ENCODE data around the gene MEPCE.

MEPCE gene

GRCh38 chr7:100456562-100456961 lies 26.9 kb downstream of the MEPCE start:
- no peak for DNase-seq (ENCODE audit: insufficient read length, low spot score)
- FAIRE-seq = no peak

DNA sequence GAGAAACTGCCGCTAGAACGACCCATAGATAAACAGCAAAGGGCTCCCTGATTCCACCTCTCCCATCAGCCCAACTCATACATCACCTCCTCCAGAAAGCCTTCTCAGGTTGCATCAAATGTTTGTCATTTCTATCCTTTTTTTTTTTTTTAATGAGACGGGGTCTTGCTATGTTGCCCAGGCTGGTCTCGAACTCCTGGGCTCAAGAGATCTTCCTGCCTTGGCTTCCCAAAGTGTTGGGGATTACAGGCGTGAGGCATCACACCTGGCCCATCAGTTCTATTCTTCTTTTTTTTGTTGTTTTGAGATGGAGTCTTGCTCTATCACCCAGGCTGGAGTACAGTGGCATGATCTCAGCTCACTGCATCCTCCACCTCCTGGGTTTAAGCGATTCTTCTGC lies 27.4 kb downstream of the MEPCE start:
- DNase-seq (ENCODE audit: insufficient read length, low spot score) (no peak), FAIRE-seq (no peak)

- FAIRE-seq (no peak), DNase-seq (ENCODE audit: insufficient read length, low spot score) (no peak)
Observed at GRCh38 chr7:100464210-100464660, 34.6 kb downstream of the MEPCE start, which contains the start of gene SPACDR. TSS of gene SPACDR (minus strand) at chr7:100464260. CDS start at chr7:100464025, 235 bp downstream.

DNA sequence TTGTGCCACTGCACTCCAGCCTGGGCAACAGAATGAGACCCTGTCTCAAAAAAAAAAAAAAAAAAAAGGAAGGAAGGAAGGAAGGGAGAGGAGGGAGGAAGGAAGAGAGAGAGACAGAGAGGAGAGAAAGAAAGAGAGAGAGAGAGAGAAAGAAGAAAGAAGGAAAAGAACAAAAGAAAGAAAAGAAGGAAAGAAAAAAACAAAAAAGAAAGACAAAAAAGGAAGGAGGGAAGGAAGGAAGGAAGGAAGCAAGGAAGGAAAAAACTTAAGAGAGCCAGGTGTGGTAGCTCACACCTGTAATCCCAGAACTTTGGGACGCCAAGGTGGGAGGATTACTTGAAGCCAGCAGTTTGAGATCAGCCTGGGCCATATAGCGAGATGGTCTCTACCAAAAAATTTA lies 35.2 kb downstream of the MEPCE start:
- FAIRE-seq = no peak
- DNase-seq (ENCODE audit: insufficient read length, low spot score) = no peak

DNA sequence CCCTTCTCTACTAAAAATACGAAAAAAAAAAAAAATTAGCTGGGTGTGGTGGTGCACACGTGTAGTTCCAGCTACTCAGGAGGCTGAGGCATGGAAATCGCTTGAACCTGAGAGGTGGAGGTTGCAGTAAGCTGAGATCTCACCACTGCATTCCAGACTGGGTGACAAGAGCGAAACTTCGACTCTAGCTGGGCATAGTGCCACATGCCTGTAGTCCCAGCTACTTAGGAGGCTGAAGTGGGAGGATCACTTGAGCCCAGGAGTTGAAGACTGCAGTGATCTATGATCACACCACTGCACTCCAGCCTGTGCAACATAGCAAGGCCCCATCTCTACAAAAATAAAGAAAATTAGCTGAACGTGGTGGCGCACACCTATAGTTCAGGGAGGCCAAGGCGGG lies 35.7 kb downstream of the MEPCE start:
- no peak for FAIRE-seq
- no peak for DNase-seq (ENCODE audit: insufficient read length, low spot score)

GRCh38 chr7:100465702-100466311 lies 36.2 kb downstream of the MEPCE start:
- DNase-seq (ENCODE audit: insufficient read length, low spot score) (no peak), FAIRE-seq (no peak)

DNA sequence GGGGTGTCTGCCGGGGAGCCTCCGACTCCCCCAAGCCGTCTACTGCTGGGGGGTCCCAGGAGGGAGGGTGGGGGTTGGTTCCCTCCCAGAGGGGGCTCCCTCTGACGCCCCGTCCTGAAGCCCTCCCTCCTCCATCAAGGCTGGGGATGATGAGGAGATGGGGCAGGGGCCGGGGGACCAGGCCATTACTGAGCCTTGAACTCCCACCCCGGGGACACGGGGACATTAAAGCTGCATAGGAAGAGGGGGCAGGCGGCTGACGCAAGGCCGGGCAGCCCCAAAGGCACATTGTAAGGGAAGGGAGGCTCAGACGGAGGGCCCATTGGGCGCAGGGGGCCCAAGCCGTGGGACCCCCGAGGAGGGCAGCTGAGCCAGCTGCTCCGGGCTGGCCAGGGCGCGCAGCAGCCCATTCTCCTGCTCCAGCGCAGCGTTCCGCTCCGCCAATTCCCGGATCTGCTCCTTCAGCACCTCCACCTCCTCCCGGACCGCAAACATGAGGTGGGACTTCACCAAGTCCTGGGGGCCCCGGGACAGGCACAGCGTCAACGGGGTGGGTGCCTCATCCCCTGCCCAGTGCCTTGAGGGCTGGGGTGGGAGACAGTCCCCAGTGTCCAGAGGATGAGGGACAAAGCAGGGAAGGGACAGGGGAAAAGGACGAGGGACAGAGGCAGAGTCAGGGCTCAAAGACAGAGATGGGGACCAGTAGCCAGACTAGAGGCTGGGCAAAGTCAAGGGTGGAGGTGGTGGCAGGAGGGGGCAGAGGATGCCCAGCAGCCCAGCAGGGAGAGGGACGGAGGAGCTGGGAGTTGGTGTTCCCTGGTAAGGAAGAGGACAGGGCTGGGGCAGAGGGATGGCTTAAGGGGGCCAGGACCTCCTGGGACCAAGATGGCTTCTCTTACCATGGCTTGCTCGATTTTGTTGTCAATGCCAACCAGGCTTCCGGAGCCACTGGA lies 37.3 kb downstream of the MEPCE start:
- FAIRE-seq = no peak
- no peak for DNase-seq (ENCODE audit: insufficient read length, low spot score)

GRCh38 chr7:100467638-100468373 lies 38.2 kb downstream of the MEPCE start:
- no peak for DNase-seq (ENCODE audit: insufficient read length, low spot score)
- FAIRE-seq = no peak

DNA sequence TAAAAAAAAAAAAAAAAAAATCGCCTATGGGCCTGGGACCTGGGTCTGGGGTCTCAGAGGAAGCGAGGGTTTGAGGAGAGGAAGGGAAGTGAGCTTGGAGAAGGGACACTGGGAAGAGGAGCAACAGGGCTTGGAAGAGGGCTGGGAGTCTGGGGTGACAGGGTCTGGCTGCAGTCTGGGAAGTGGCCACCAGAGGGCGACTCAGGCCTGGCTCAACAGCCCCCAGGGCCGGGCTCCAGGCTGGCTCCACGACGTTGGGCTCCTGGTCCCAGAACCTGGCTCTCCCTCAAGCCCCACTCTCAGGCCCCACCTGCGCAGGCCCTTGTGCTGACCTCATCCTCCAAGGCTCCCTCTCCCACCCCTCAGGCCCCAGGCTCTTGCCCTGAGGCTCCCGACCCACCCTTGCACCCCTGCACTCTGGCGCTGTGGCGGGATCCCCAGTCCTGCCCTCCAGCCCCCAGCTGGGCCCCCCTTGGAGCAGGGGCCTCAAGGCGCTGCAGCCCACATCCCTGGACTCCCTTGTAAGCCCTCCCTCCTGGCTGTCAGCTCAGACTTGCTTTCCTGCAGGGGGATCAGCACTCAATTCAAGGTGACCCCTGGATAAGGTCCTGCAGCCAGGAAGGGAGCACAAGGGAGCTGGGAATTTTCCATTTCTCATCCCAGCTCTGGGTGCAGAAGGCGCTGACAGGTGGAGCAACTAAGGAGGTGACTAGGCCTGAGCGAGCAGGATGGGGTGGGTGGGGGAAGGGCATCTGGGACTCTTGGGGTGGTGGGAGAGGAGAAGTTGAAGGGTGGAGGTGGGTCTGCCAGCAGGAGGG lies 39.8 kb downstream of the MEPCE start:
- peak; percentile 83 for FAIRE-seq

GRCh38 chr7:100471021-100471420 lies 41.4 kb downstream of the MEPCE start:
- no peak for DNase-seq (ENCODE audit: insufficient read length, low spot score)
- FAIRE-seq = no peak

More for the DNA sequence above, 39.8 kb downstream of the MEPCE start:
- peak; percentile 97 for DNase-seq (ENCODE audit: insufficient read length, low spot score)

DNA sequence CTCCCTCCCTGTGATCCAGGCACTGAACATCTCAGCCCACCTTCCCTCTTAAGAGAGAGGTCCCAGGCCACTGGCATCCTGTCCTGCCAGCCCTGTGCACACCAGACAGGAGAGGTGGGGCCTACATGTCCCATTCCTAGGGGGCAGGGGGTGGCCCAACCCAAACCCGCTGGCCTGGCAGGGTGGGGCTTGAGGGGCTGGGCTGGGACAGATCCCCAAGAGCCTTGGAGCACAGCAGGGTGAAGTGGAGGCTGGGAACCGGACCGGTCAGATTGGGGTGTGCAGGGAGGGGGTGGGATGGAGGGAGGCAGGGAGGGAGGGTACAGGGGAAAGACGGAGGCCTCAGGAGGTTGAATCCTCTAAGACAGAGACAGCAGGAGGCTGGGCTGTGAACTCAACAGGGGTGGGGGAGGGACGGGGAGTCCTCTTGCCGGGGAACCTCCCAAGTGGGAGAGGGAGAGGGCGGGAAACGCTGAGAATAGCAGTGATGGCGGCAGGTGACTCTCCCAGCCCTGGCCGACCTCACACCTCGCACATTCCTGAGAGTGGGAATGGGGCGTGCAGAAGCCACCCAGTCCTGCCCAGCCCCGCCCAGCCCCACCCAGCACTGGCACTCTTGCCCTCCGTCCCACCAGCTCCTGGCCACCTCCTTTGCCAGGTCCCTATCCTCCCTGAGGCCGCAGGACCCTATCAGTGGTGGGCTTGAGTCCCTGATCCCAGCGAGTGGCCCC lies 42.7 kb downstream of the MEPCE start:
- FAIRE-seq (no peak), DNase-seq (ENCODE audit: insufficient read length, low spot score) (no peak)

- FAIRE-seq (no peak), DNase-seq (ENCODE audit: insufficient read length, low spot score) (no peak)
Observed at GRCh38 chr7:100472854-100473499, 43.3 kb downstream of the MEPCE start.

DNA sequence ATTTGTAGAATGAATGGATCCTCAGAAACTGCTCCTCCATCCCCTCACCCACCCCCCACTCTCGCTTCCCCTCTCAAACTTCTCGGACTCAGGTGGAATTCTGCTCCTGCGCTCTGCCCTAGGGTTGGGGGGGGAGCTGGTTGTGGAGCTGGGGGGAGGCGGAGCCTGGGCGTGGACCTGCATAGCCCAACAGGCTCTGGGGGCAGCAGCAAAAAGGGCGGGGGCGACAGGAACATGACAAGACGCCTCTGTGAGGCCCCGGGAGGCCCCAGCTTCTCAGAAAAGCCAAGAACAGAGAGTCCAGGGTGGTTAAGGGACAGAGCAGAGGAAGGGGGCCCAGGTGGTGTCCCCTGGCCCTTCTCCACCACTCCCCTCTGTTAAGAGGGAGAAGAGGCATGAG lies 45.9 kb downstream of the MEPCE start:
- no peak for DNase-seq (ENCODE audit: insufficient read length, low spot score)
- no peak for FAIRE-seq

DNA sequence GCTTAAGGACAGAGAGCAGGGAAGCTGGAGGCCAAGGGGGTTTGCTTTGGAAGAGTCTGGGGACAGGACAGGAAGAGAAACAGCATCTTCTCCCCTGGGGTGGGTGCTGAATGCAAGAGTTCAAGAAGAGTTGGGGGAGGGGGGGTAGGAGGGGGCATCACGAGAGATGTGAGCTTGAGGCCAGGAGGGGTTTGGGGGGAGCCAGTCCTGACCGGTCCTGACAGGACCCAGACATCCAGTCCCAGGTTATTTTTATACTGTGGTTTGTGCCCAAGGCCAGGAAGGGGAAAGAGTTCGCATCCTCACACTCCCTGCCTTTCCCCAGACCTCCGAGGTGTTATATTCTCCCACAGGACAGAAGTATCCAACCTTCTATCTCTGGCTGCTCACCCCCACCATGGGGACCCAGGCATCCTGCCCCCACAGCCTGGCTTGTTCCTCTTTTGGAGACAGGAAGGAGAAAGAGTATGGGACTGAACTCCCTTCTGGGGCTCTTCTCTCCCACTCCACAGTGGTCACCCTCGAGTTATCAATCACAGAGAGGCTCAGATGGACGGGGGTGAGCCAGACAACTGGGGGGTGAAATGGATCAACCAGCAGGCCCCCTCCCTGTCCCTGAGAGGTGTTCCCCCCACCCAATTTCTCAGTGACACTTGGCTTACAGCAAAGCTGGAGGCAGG lies 46.6 kb downstream of the MEPCE start:
- FAIRE-seq = peak; percentile 39
- DNase-seq (ENCODE audit: insufficient read length, low spot score) = no peak

- peak; percentile 11 for FAIRE-seq
- no peak for DNase-seq (ENCODE audit: insufficient read length, low spot score)
Observed at GRCh38 chr7:100476903-100477870, 47.6 kb downstream of the MEPCE start.

- DNase-seq (ENCODE audit: insufficient read length, low spot score) (no peak), FAIRE-seq (no peak)
Observed at GRCh38 chr7:100477871-100478267, 48.2 kb downstream of the MEPCE start.

- peak; percentile 95 for FAIRE-seq
Observed at GRCh38 chr7:100478958-100479660, 49.5 kb downstream of the MEPCE start, which contains the start of gene TSC22D4. TSS of gene TSC22D4 (minus strand) at chr7:100479214. CDS start at chr7:100478038, 1,176 bp downstream.

More at GRCh38 chr7:100478958-100479660, 49.5 kb downstream of the MEPCE start, which contains the start of gene TSC22D4:
- DNase-seq (ENCODE audit: insufficient read length, low spot score) = peak; percentile 94

Data from GM19239 (cell line).